ENCODE data around the gene HRC. TPM values are rescaled to one million over a fixed set of nuclear protein-coding genes. Genes with fewer than 3 reads are reported as not detected.

Gene HRC
- total RNA-seq, 4 donors from 2014 or later = 0.83 to 11.1 (median 4.1) TPM

GRCh38 chr19:49160450-49161189 lies 5.4 kb upstream of the HRC start:
- no peak for TF ChIP-seq EP300 (IDR thresholded peaks at IDR 0.05)
- TF ChIP-seq POLR2A (IDR thresholded peaks at IDR 0.05; ENCODE audit: low read depth) = no peak
- no peak for TF ChIP-seq POLR2AphosphoS5 (IDR thresholded peaks at IDR 0.05)
- no peak for TF ChIP-seq CTCF (IDR thresholded peaks at IDR 0.05)
- Histone ChIP-seq H3K9me3 (no peaks in the 10 kb centered on the region), H3K27me3 (no peaks in the 10 kb centered on the region), H3K4me3 (no peak overlapping the region), H3K27ac (replicated peaks in 1 of 4) (no peak overlapping the region), H3K4me1 (peaks cover 27 to 61% (median 47%) of the 10 kb centered on the region in 4 donors), H3K36me3 (peaks cover 0 to 12% (median 6%) of the 10 kb centered on the region in 4 donors)
- DNase-seq (ENCODE audit: extremely low spot score) = no peak
- 90% methylated on average over 13 of the region's 13 CpGs for WGBS
- intact Hi-C loops (cut with DNase I) = no loop called here

DNA sequence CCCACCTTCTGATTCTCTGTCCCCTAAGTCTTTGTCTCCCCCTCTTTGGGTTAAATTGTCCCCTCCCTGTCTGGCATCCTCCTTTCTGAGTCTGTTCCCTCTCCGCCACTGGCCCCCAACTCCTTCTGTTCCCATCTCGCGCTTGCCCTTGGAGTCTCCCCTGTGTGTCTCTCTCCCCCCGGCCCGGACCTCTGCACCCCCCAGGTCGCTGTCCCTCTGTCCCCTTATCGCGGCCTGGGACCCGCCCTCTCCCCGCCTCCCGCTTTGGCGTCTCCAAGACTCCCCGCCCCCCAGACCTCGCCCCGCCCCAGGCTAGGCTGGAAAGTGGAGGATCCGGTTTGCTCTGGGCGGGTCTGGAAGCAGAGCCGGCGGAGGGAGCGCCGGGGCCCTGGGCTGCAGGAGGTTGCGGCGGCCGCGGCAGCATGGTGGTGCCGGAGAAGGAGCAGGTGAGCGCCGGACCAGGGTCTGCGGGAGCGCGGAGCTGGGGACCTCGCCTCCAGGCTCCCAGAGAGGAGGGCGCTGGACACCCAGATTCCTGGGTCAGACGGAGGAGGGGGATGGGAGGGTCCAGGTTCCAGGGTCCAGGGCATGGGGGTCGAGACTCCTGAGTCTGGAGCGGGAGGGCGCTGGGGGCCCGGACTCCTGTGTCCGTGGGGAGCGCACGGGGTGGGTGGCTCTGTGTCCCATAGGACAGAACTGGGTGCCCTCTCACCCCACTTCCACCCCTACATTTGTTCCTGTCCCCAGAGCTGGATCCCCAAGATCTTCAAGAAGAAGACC lies 2.4 kb upstream of the HRC start, which contains the start of gene TRPM4:
Gene TRPM4, plus strand, starts transcription at position 348 of the 780 bp plus-strand sequence. Its CDS starts 75 bp downstream, at position 423.
- no peak for TF ChIP-seq CTCF (IDR thresholded peaks at IDR 0.05)
- TF ChIP-seq POLR2AphosphoS5 (IDR thresholded peaks at IDR 0.05) = peak; percentile 92 to 93
- peak; percentile 71 for TF ChIP-seq POLR2A (IDR thresholded peaks at IDR 0.05; ENCODE audit: low read depth)
- TF ChIP-seq EP300 (IDR thresholded peaks at IDR 0.05) = no peak
- H3K4me3 ChIP-seq = peak within 1 kb of the TSS; percentile 88 to 94 (median 92)
- H3K27ac ChIP-seq (replicated peaks in 1 of 4) = peak within 1 kb of the TSS; percentile 85 to 94 (median 88)
- H3K27me3 ChIP-seq = no peaks in the 10 kb centered on the region
- DNase-seq (ENCODE audit: extremely low spot score) = no peak
- H3K9me3 ChIP-seq = no peaks in the 10 kb centered on the region
- peaks cover 0 to 12% (median 6%) of the 10 kb centered on the region in 4 donors for H3K36me3 ChIP-seq
- peaks cover 17 to 40% (median 29%) of the 10 kb centered on the region in 4 donors for H3K4me1 ChIP-seq
- WGBS = under 1% methylated on average over 15 of the region's 41 CpGs
- intact Hi-C loops (cut with DNase I) = no loop called here

GRCh38 chr19:49155820-49156346 lies 687 bp upstream of the HRC start:
- intact Hi-C loops (cut with DNase I) = no loop called here
- 57% methylated on average over 4 of the region's 4 CpGs for WGBS
- Histone ChIP-seq H3K27me3 (no peaks in the 10 kb centered on the region), H3K9me3 (no peaks in the 10 kb centered on the region), H3K4me1 (peaks cover 28 to 52% (median 42%) of the 10 kb centered on the region in 4 donors), H3K4me3 (no peak overlapping the region), H3K36me3 (no peaks in the 10 kb centered on the region), H3K27ac (replicated peaks in 1 of 4) (peak overlapping the region; percentile 13 to 38 (median 28))
- TF ChIP-seq EP300 (IDR thresholded peaks at IDR 0.05) (no peak), POLR2AphosphoS5 (IDR thresholded peaks at IDR 0.05) (no peak), POLR2A (IDR thresholded peaks at IDR 0.05; ENCODE audit: low read depth) (peak; percentile 46), CTCF (IDR thresholded peaks at IDR 0.05) (no peak)
- no peak for DNase-seq (ENCODE audit: extremely low spot score)

DNA sequence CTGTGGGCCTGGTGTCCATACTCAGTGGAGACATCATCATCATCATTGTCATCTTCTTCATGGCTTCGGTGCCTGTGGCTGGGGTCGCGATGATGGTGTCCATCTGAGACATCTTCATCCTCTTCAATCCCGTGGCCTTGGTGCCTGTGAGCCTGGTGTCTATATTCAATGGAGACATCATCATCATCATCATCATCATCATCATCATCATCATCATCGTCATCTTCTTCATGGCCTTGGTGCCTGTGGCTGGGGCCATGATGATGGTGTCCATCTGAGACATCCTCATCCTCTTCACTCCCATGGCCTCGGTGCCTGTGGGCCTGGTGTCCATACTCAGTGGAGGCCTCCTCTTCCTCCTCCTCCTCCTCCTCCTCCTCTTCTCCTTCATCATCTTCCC lies 917 bp downstream of the HRC start:
- Histone ChIP-seq H3K4me1 (peaks cover 27 to 50% (median 46%) of the 10 kb centered on the region in 4 donors), H3K9me3 (no peaks in the 10 kb centered on the region), H3K27me3 (no peaks in the 10 kb centered on the region), H3K4me3 (no peak overlapping the region), H3K36me3 (no peaks in the 10 kb centered on the region), H3K27ac (replicated peaks in 1 of 4) (no peak overlapping the region)
- no peak for DNase-seq (ENCODE audit: extremely low spot score)
- intact Hi-C loops (cut with DNase I) = loop anchor here (5.0 kb wide), 1 partner anchor 43 kb away; no protein-coding TSS in a partner anchor
- WGBS = 89% methylated on average over 6 of the region's 6 CpGs
- TF ChIP-seq EP300 (IDR thresholded peaks at IDR 0.05) (no peak), POLR2AphosphoS5 (IDR thresholded peaks at IDR 0.05) (no peak)
